ENCODE data around the gene PIEZO2. TPM values are rescaled to one million over a fixed set of nuclear protein-coding genes. Genes with fewer than 3 reads are reported as not detected.

PIEZO2 gene
- total RNA-seq, 1 experiment from 2014 or later, result 0.57 TPM

- no TSS peak for BruUV-seq (replicated peaks)
- CTCF ChIA-PET, result no interaction called here
- POLR2A ChIA-PET, result no interaction called here
- Histone ChIP-seq H3K4me3 (ENCODE audit: low read depth in 2 of 2, low read length in 2 of 2) (no peak overlapping the region), H3K27me3 (ENCODE audit: control insufficient read depth, insufficient read depth, low read length) (0 out of 2 replicates have a peak, but pooled peaks cover 2% of the 10 kb centered on the region), H3K36me3 (ENCODE audit: control insufficient read depth, insufficient read depth, low read length) (no peaks in the 10 kb centered on the region), H3K27ac (ENCODE audit: low read length) (no peak overlapping the region), H3K9me3 (ENCODE audit: control insufficient read depth, insufficient read depth, low read depth, low read length) (no peaks in the 10 kb centered on the region), H3K4me1 (ENCODE audit: control insufficient read depth, insufficient read depth, low read length) (no peaks in the 10 kb centered on the region)
- intact Hi-C loops (cut with micrococcal nuclease; ENCODE audit: unreplicated experiment), result no loop called here
- ATAC-seq (no peak), DNase-seq (ENCODE audit: low read depth, low spot score) (no peak)
- TF ChIP-seq SIN3A (IDR thresholded peaks at IDR 0.05; ENCODE audit: borderline replicate concordance, insufficient read depth, low read depth, low read length) (no peak), POLR2AphosphoS5 (IDR thresholded peaks at IDR 0.05; ENCODE audit: low read depth, low read length) (no peak), CTCF (IDR thresholded peaks at IDR 0.05) (no peak), REST (IDR thresholded peaks at IDR 0.05; ENCODE audit: insufficient read depth in 1 of 2, low read depth in 2 of 2, low read length in 1 of 2) (no peak), TCF7L2 (IDR thresholded peaks at IDR 0.05; ENCODE audit: low read depth, low read length) (no peak)
- in situ Hi-C loops (cut with HindIII; ENCODE audit: low pct_unique_long_range_greater_than_20kb, low sequenced_read_pairs), result no loop called here
Measured at GRCh38 chr18:10687161-10687925, 462.0 kb downstream of the PIEZO2 start.

GRCh38 chr18:10686308-10686707, 463.1 kb downstream of the PIEZO2 start:
- H3K9me3 ChIP-seq (ENCODE audit: control insufficient read depth, insufficient read depth, low read depth, low read length), result no peaks in the 10 kb centered on the region
- ATAC-seq (no peak), DNase-seq (ENCODE audit: low read depth, low spot score) (no peak)
- H3K36me3 ChIP-seq (ENCODE audit: control insufficient read depth, insufficient read depth, low read length), result no peaks in the 10 kb centered on the region
- H3K27me3 ChIP-seq (ENCODE audit: control insufficient read depth, insufficient read depth, low read length), result 0 out of 2 replicates have a peak, but pooled peaks cover 2% of the 10 kb centered on the region
- ChIA-PET POLR2A (no interaction called here), CTCF (no interaction called here)
- TF ChIP-seq POLR2AphosphoS5 (IDR thresholded peaks at IDR 0.05; ENCODE audit: low read depth, low read length) (no peak), CTCF (IDR thresholded peaks at IDR 0.05) (no peak), TCF7L2 (IDR thresholded peaks at IDR 0.05; ENCODE audit: low read depth, low read length) (no peak), SIN3A (IDR thresholded peaks at IDR 0.05; ENCODE audit: borderline replicate concordance, insufficient read depth, low read depth, low read length) (no peak), REST (IDR thresholded peaks at IDR 0.05; ENCODE audit: insufficient read depth in 1 of 2, low read depth in 2 of 2, low read length in 1 of 2) (no peak)
- BruUV-seq (replicated peaks), result no TSS peak
- H3K27ac ChIP-seq (ENCODE audit: low read length), result no peak overlapping the region
- in situ Hi-C loops (cut with HindIII; ENCODE audit: low pct_unique_long_range_greater_than_20kb, low sequenced_read_pairs) (no loop called here), intact Hi-C loops (cut with micrococcal nuclease; ENCODE audit: unreplicated experiment) (no loop called here)
- H3K4me1 ChIP-seq (ENCODE audit: control insufficient read depth, insufficient read depth, low read length), result no peaks in the 10 kb centered on the region
- H3K4me3 ChIP-seq (ENCODE audit: low read depth in 2 of 2, low read length in 2 of 2), result no peak overlapping the region

All from Panc1 (cell line).